Spleen (tissue), 7 donors: ENCODE measurements around the gene GNAO1.

Experiments
- CTCF ChIP-seq, 11 experiments: fragments of 200-600 bp in 7 of 11; fragments of 450-650 bp in 4 of 11; sonication (generic) in 4 of 11; IDR thresholded peaks in 8 of 11; conservative IDR thresholded peaks in 3 of 11; 1 replicate in 7 of 11; 2 replicates in 4 of 11; pipeline versions ENCODE4 v1.4.0 to v1.8.0; 2016 to 2021; ENCODE audit warnings: antibody characterized with exemption in 11 of 11, inconsistent platforms in 4 of 11, mild to moderate bottlenecking in 1 of 11
- POLR2A ChIP-seq, 3 donors: fragments of 450-650 bp; IDR thresholded peaks; one replicate each; pipeline ENCODE4 v1.5.1; 2017; ENCODE audit warnings: antibody characterized with exemption in 3 of 3, mild to moderate bottlenecking in 1 of 3
- POLR2AphosphoS5 ChIP-seq, 3 donors: sonication (generic); formaldehyde crosslinking; IDR thresholded peaks; one replicate each; pipeline ENCODE4 v1.5.1; 2017; ENCODE audit warnings: antibody characterized with exemption in 3 of 3
- donor health status: DM: no; HTN: no; CAD: no; lungs with moderate emphysema.
- donor health status: DM: no; HTN: no; CAD: no.
- donor health status: DM: no; HTN: no; CAD: no.

DNA sequence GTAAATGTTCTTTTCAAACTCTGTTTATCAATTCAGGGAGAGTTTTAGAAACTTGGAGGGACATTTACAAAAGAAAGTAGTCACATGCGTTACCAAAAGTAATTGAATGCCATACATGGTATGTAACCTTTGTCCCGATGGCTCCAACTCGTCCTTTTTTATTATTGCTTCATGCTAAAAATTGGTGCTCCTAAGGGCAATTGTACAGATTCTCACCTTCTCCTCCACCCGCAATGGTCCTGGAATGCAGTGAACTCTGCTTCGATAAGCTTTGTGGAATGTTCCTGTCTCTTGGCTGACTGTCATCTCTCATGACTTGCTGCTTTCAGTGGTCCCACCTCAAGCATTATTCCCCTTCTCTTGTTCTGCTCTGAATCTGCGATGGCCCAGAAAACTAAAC, 20.9 kb downstream of the GNAO1 start:
- TF ChIP-seq CTCF (IDR thresholded peaks at IDR 0.05 in 8 of 11, conservative IDR thresholded peaks at IDR 0.05 in 3 of 11) (no peak), POLR2A (IDR thresholded peaks at IDR 0.05) (no peak), POLR2AphosphoS5 (IDR thresholded peaks at IDR 0.05) (no peak)
